ENCODE results near the gene CHADL. TPM values are rescaled to one million over a fixed set of nuclear protein-coding genes. Genes with fewer than 3 reads are reported as not detected.

CHADL gene
- total RNA-seq, 5 donors from 2014 or later (not counting 1 experiment from before 2014, with no cell fraction given) = 0.75 to 2.3 (median 1.2) TPM

DNA sequence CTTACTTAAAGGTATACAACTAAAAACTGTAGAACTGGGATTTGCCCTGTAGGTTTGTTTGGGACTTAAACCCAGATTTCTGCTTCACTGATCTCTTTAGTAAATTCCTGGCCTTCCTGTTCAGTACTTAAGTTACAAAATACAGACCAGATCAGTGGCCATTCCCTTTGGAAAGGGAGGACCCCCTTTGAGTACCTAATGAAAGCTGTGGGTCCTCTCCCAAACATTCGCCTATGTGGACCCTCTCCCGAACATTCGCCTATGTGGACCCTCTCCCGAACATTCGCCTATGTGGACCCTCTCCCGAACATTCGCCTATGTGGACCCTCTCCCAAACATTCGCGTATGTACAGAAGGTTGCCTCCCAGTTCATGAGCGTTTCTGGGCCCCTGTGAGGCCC lies 25.3 kb downstream of the CHADL start:
- no peak overlapping the region for H3K27ac ChIP-seq (ENCODE audit: low read length)
- 100% methylated on average over 5 of the region's 10 CpGs for WGBS (ENCODE audit: insufficient coverage)
- H3K4me3 Mint-ChIP-seq = no peak overlapping the region
- peaks cover 0 to 14% of the 10 kb centered on the region in 2 experiments for H3K4me1 ChIP-seq (ENCODE audit: control insufficient read depth in 1 of 2, extremely low read depth in 1 of 2, insufficient read depth in 2 of 2, low read length in 2 of 2)
- peaks cover 18 to 42% of the 10 kb centered on the region in 2 donors for H3K36me3 ChIP-seq (ENCODE audit: control insufficient read depth in 2 of 2, extremely low read depth in 1 of 2, insufficient read depth in 1 of 2, low read length in 1 of 2)
- POLR2A ChIA-PET = no interaction called here
- peaks cover 16 to 24% (median 22%) of the 10 kb centered on the region in 3 donors for H3K4me1 Mint-ChIP-seq
- CTCF ChIA-PET = interaction anchor here in 1 of 2 donors (0.7 kb wide), 1 partner anchor 268 kb away, joined by 3 read pairs; no protein-coding TSS in a partner anchor
- peaks cover 30% of the 10 kb centered on the region for H3K36me3 Mint-ChIP-seq
- H3K27me3 ChIP-seq (replicated peaks in 1 of 2; ENCODE audit: control insufficient read depth in 2 of 2, extremely low read depth in 1 of 2, insufficient read depth in 2 of 2, low read length in 1 of 2) = no peaks in the 10 kb centered on the region
- H3K9me3 ChIP-seq = no peaks in the 10 kb centered on the region
- H3K4me3 ChIP-seq (ENCODE audit: control insufficient read depth in 1 of 2, extremely low read depth in 1 of 2, low read length in 1 of 2) = no peak overlapping the region
- H3K9me3 Mint-ChIP-seq = no peaks in the 10 kb centered on the region
- no peaks in the 10 kb centered on the region for H3K27me3 Mint-ChIP-seq
- DNase-seq (no peak), ATAC-seq (replicated peaks in 1 of 4) (no peak)
- H3K27ac Mint-ChIP-seq = no peak overlapping the region

DNA sequence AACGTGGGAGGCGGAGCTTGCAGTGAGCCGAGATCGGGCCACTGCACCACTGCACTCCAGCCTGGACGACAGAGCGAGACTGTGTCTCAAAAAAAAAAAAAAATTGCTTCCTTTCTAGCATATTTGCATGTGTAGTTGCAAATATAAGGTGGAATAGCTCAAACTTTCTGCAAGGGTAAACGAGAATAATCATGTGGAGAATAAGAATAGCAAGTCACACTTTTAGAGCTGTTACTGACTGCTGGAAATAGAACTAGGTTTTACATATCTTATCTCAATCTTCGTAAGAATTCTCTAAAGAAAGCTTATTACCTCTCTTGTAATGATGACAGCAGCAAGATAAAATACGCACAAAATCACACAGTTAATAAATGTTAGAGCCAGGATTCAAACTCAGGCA lies 34.0 kb downstream of the CHADL start:
- ATAC-seq (replicated peaks in 1 of 4) (no peak), DNase-seq (no peak)
- Histone ChIP-seq H3K27me3 (replicated peaks in 1 of 2; ENCODE audit: control insufficient read depth in 2 of 2, extremely low read depth in 1 of 2, insufficient read depth in 2 of 2, low read length in 1 of 2) (peaks cover 0 to 1% of the 10 kb centered on the region in 2 experiments), H3K4me1 (ENCODE audit: control insufficient read depth in 1 of 2, extremely low read depth in 1 of 2, insufficient read depth in 2 of 2, low read length in 2 of 2) (peaks cover 0 to 15% of the 10 kb centered on the region in 2 experiments), H3K4me3 (ENCODE audit: control insufficient read depth in 1 of 2, extremely low read depth in 1 of 2, low read length in 1 of 2) (no peak overlapping the region), H3K36me3 (ENCODE audit: control insufficient read depth in 2 of 2, extremely low read depth in 1 of 2, insufficient read depth in 1 of 2, low read length in 1 of 2) (peaks cover 9 to 20% of the 10 kb centered on the region in 2 donors), H3K27ac (ENCODE audit: low read length) (no peak overlapping the region), H3K9me3 (no peaks in the 10 kb centered on the region)
- peaks cover 0 to 3% of the 10 kb centered on the region in 2 donors for H3K27me3 Mint-ChIP-seq
- H3K4me3 Mint-ChIP-seq = peak overlapping the region; percentile 43 to 72 (median 63)
- 100% methylated on average over 1 of the region's 9 CpGs for WGBS (ENCODE audit: insufficient coverage)
- no peak overlapping the region for H3K27ac Mint-ChIP-seq
- POLR2A ChIA-PET = interaction anchor here in 1 of 2 donors (0.6 kb wide), 1 partner anchor 146 kb away, joined by 8 read pairs; no protein-coding TSS in a partner anchor
- peaks cover 16% of the 10 kb centered on the region for H3K36me3 Mint-ChIP-seq
- H3K9me3 Mint-ChIP-seq = no peaks in the 10 kb centered on the region
- CTCF ChIA-PET = interaction anchor here (0.6 kb wide), 2 partner anchors 9 to 399 kb away, joined by 4 read pairs; no protein-coding TSS in a partner anchor
- peaks cover 40 to 47% (median 44%) of the 10 kb centered on the region in 3 donors for H3K4me1 Mint-ChIP-seq

DNA sequence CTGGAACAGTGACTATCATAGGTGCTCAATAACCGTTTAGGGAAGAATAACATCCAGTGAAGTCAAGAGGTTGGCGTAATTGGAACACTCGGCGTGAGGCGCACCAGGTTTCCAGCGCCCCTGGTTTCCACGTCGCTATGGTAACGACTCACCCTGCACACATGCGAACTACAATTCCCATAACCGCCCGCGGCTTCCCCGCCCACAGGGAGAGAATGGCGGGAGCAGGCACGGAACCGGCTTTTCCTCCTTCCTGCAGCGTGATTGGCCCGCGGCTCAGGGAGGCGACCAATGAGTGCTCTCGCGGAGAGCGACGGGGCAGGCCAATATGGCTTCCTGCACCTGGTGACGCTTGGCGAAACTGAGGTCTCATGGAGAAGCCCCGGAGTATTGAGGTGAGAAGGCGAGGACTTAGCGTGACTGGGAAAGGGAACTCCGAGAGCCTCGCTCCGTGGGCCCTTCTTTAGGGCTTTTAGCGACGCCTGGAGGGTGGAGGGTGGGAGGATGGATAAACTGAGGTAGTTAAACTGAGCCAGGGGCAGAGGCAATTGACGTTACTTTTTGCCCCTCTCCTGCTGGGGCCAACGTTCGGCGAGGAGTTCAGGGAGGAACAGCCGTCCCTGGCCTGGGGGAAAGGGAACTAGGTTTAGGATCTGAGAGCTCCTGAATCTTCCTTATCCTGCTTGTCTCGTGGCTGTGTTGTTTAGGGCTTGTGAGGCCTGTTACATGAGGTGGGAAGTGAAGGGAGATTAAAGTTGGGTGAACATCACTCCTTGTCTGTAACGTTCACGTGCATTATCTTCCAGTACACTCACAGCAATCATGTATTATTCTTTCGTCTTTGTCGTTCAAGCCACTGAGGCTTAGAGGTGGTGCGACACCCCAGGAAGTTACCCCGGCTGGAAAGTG lies 35.5 kb downstream of the CHADL start, which contains the start of gene L3MBTL2:
L3MBTL2 (plus strand) TSS at position 321 of the 909 bp plus-strand sequence; CDS start at position 372, 51 bp downstream.
- peaks cover 40 to 47% (median 42%) of the 10 kb centered on the region in 3 donors for H3K4me1 Mint-ChIP-seq
- H3K4me3 Mint-ChIP-seq = peak within 1 kb of the TSS; percentile 89 to 96 (median 90)
- ChIA-PET CTCF (no interaction called here), POLR2A (no interaction called here)
- Histone ChIP-seq H3K27ac (ENCODE audit: low read length) (peak within 1 kb of the TSS; percentile 32), H3K27me3 (replicated peaks in 1 of 2; ENCODE audit: control insufficient read depth in 2 of 2, extremely low read depth in 1 of 2, insufficient read depth in 2 of 2, low read length in 1 of 2) (peaks cover 0 to 4% of the 10 kb centered on the region in 2 experiments), H3K4me1 (ENCODE audit: control insufficient read depth in 1 of 2, extremely low read depth in 1 of 2, insufficient read depth in 2 of 2, low read length in 2 of 2) (peaks cover 0 to 15% of the 10 kb centered on the region in 2 experiments), H3K36me3 (ENCODE audit: control insufficient read depth in 2 of 2, extremely low read depth in 1 of 2, insufficient read depth in 1 of 2, low read length in 1 of 2) (peaks cover 0 to 12% of the 10 kb centered on the region in 2 donors), H3K9me3 (no peaks in the 10 kb centered on the region), H3K4me3 (ENCODE audit: control insufficient read depth in 1 of 2, extremely low read depth in 1 of 2, low read length in 1 of 2) (peak within 1 kb of the TSS; percentile 71 to 93)
- H3K27ac Mint-ChIP-seq = peak within 1 kb of the TSS; percentile 83 to 93
- H3K27me3 Mint-ChIP-seq = peaks cover 0 to 3% of the 10 kb centered on the region in 2 donors
- DNase-seq (peak; percentile 94 to 100 (median 98)), ATAC-seq (replicated peaks in 1 of 4) (peak; percentile 100)
- 1% methylated on average over 25 of the region's 47 CpGs for WGBS (ENCODE audit: insufficient coverage)
- H3K36me3 Mint-ChIP-seq = peaks cover 12% of the 10 kb centered on the region
- H3K9me3 Mint-ChIP-seq = no peaks in the 10 kb centered on the region

DNA sequence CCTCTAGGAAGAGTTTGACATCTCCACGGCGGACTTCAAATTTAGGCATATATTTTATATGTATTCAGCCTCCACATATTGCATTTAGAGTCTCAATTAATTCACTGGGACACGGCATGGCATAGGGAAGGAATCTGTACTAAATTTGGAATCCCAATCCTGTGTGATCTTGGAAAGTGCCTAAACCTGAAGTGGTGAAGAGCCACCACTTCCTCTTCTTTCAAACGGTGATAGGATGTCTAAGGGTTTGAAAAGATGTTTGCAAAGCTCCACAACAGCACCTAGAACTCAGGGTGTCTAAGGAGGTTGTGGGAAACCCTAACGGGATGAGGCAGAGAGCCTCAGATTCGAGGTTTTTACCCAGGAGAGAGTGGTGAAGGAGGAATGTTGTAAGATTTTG lies 36.7 kb downstream of the CHADL start:
- H3K9me3 ChIP-seq = no peaks in the 10 kb centered on the region
- no peak for ATAC-seq (replicated peaks in 1 of 4)
- Mint-ChIP-seq H3K4me1 (peaks cover 36 to 41% (median 40%) of the 10 kb centered on the region in 3 donors), H3K27ac (no peak overlapping the region), H3K27me3 (peaks cover 0 to 3% of the 10 kb centered on the region in 2 donors), H3K9me3 (no peaks in the 10 kb centered on the region), H3K4me3 (peak overlapping the region in 2 of 3 donors; percentile 43 to 57), H3K36me3 (peaks cover 6% of the 10 kb centered on the region)
- no peak for DNase-seq
- ChIA-PET POLR2A (no interaction called here), CTCF (no interaction called here)
- no CpG with 5 or more reads among the region's 6 CpGs for WGBS (ENCODE audit: insufficient coverage)
- no peak overlapping the region for H3K27ac ChIP-seq (ENCODE audit: low read length)
- H3K27me3 ChIP-seq (replicated peaks in 1 of 2; ENCODE audit: control insufficient read depth in 2 of 2, extremely low read depth in 1 of 2, insufficient read depth in 2 of 2, low read length in 1 of 2) = peaks cover 0 to 4% of the 10 kb centered on the region in 2 experiments
- peaks cover 0 to 5% of the 10 kb centered on the region in 2 donors for H3K36me3 ChIP-seq (ENCODE audit: control insufficient read depth in 2 of 2, extremely low read depth in 1 of 2, insufficient read depth in 1 of 2, low read length in 1 of 2)
- H3K4me1 ChIP-seq (ENCODE audit: control insufficient read depth in 1 of 2, extremely low read depth in 1 of 2, insufficient read depth in 2 of 2, low read length in 2 of 2) = peaks cover 0 to 15% of the 10 kb centered on the region in 2 experiments
- H3K4me3 ChIP-seq (ENCODE audit: control insufficient read depth in 1 of 2, extremely low read depth in 1 of 2, low read length in 1 of 2) = no peak overlapping the region

DNA sequence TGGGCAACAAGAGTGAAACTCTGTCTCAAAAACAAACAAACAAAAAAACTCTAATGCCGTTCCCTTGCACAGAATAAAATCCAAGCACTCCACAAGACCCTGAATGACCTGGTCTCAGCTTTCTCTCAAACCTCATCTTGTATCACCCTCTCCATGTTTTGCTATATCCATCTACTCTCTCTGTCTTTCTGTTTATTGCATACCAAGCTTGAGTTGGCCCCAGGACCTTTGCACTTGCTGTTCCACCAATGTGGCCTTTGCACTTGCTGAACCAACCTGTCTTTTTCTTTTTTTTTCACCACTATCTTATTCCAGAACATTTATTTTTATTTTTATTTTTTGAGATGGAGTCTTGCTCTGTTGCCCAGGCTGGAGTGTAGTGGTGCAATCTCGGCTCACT lies 37.6 kb downstream of the CHADL start:
- no peak overlapping the region for H3K27ac ChIP-seq (ENCODE audit: low read length)
- ATAC-seq (replicated peaks in 1 of 4) (no peak), DNase-seq (no peak)
- Mint-ChIP-seq H3K36me3 (peaks cover 3% of the 10 kb centered on the region), H3K27ac (no peak overlapping the region), H3K4me3 (no peak overlapping the region), H3K4me1 (peaks cover 33 to 41% (median 39%) of the 10 kb centered on the region in 3 donors), H3K27me3 (peaks cover 0 to 3% of the 10 kb centered on the region in 2 donors), H3K9me3 (no peaks in the 10 kb centered on the region)
- H3K36me3 ChIP-seq (ENCODE audit: control insufficient read depth in 2 of 2, extremely low read depth in 1 of 2, insufficient read depth in 1 of 2, low read length in 1 of 2) = peaks cover 0 to under 1% of the 10 kb centered on the region in 2 donors
- no peaks in the 10 kb centered on the region for H3K9me3 ChIP-seq
- H3K4me1 ChIP-seq (ENCODE audit: control insufficient read depth in 1 of 2, extremely low read depth in 1 of 2, insufficient read depth in 2 of 2, low read length in 2 of 2) = peaks cover 6 to 21% of the 10 kb centered on the region in 2 experiments
- ChIA-PET CTCF (no interaction called here), POLR2A (no interaction called here)
- WGBS (ENCODE audit: insufficient coverage) = 88% methylated on average over 1 of the region's 2 CpGs
- no peak overlapping the region for H3K4me3 ChIP-seq (ENCODE audit: control insufficient read depth in 1 of 2, extremely low read depth in 1 of 2, low read length in 1 of 2)
- H3K27me3 ChIP-seq (replicated peaks in 1 of 2; ENCODE audit: control insufficient read depth in 2 of 2, extremely low read depth in 1 of 2, insufficient read depth in 2 of 2, low read length in 1 of 2) = peaks cover 0 to 4% of the 10 kb centered on the region in 2 experiments

DNA sequence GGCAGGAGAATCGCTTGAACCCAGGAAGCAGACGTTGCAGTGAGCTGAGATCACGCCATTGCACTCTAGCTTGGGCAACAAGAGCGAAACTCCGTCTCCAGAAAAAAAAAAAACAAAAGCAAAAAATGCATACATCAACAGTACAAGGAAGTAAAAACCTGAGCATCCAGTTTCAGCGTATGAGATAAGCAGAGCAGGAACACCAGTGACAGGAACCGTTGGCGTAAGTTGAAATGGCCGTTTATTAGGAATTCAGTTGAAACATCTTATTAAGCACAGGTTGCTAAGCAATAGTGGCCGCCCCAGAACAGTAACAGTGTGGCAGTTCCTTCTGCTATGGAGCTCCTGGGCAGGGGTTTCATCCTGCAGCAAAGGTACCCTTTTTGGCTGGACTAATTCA lies 39.6 kb downstream of the CHADL start:
- H3K4me1 ChIP-seq (ENCODE audit: control insufficient read depth in 1 of 2, extremely low read depth in 1 of 2, insufficient read depth in 2 of 2, low read length in 2 of 2) = peaks cover 9 to 28% of the 10 kb centered on the region in 2 experiments
- Mint-ChIP-seq H3K36me3 (peaks cover 3% of the 10 kb centered on the region), H3K4me1 (peaks cover 26 to 37% (median 33%) of the 10 kb centered on the region in 3 donors), H3K27me3 (peaks cover 0 to 3% of the 10 kb centered on the region in 2 donors), H3K9me3 (no peaks in the 10 kb centered on the region), H3K4me3 (no peak overlapping the region), H3K27ac (no peak overlapping the region)
- 43% methylated on average over 6 of the region's 10 CpGs for WGBS (ENCODE audit: insufficient coverage)
- ChIA-PET CTCF (no interaction called here), POLR2A (interaction anchor here in 1 of 2 donors (0.7 kb wide), 1 partner anchor 250 kb away, joined by 3 read pairs; no protein-coding TSS in a partner anchor)
- DNase-seq (no peak), ATAC-seq (replicated peaks in 1 of 4) (no peak)
- peaks cover 0 to 4% of the 10 kb centered on the region in 2 experiments for H3K27me3 ChIP-seq (replicated peaks in 1 of 2; ENCODE audit: control insufficient read depth in 2 of 2, extremely low read depth in 1 of 2, insufficient read depth in 2 of 2, low read length in 1 of 2)
- no peak overlapping the region for H3K4me3 ChIP-seq (ENCODE audit: control insufficient read depth in 1 of 2, extremely low read depth in 1 of 2, low read length in 1 of 2)
- H3K36me3 ChIP-seq (ENCODE audit: control insufficient read depth in 2 of 2, extremely low read depth in 1 of 2, insufficient read depth in 1 of 2, low read length in 1 of 2) = no peaks in the 10 kb centered on the region
- H3K9me3 ChIP-seq = no peaks in the 10 kb centered on the region
- H3K27ac ChIP-seq (ENCODE audit: low read length) = no peak overlapping the region
